GM13977 (cell line): ENCODE data around the gene UBA7.
"Not testable (repeated sequence)": the region's sequence is repeated elsewhere in the genome, so short reads cannot be mapped to it uniquely, and the experiment has no call there.

Experiments used
- DNase-seq: peaks from one replicate; pipeline ENCODE4 v3.0.0; 2012; ENCODE audit warnings: low spot score
- CTCF ChIP-seq: IDR thresholded peaks from 2 replicates; pipeline ENCODE4 v1.5.1; 2012; ENCODE audit warnings: mild to moderate bottlenecking, control low read depth; ENCODE audit not compliant: insufficient read depth; ENCODE audit errors: extremely low read depth, missing control alignments
- in situ Hi-C: fragments of 300-500 bp; cut with MboI; formaldehyde crosslinking; loops from one replicate; pipeline ENCODE4 v1.12.0; 2022; ENCODE audit warnings: low sequenced_read_pairs, low pct_unique_long_range_greater_than_20kb, mixed read lengths, inconsistent platforms; ENCODE audit not compliant: unreplicated experiment

The UBA7 gene

GRCh38 chr3:49790626-49791411, 22.9 kb downstream of the UBA7 start:
- no peak for TF ChIP-seq CTCF
- in situ Hi-C loops, result no loop called here
- DNase-seq, result no peak

GRCh38 chr3:49788056-49788455, 25.7 kb downstream of the UBA7 start:
- in situ Hi-C loops, result no loop called here
- TF ChIP-seq CTCF, result no peak

GRCh38 chr3:49787536-49787935, 26.2 kb downstream of the UBA7 start:
- TF ChIP-seq CTCF, result no peak
- in situ Hi-C loops, result no loop called here
- no peak for DNase-seq

More at GRCh38 chr3:49788056-49788455, 25.7 kb downstream of the UBA7 start:
- DNase-seq, result no peak

GRCh38 chr3:49787182-49787464, 26.6 kb downstream of the UBA7 start:
- TF ChIP-seq CTCF, result no peak
- in situ Hi-C loops, result no loop called here
- no peak for DNase-seq

GRCh38 chr3:49786357-49787181, 27.2 kb downstream of the UBA7 start, which contains the start of gene IP6K1:
IP6K1 (minus strand) TSS chr3:49786542; CDS start chr3:49748040, 38,502 bp downstream.
- in situ Hi-C loops, result no loop called here
- no peak for TF ChIP-seq CTCF

GRCh38 chr3:49785565-49786356, 28.0 kb downstream of the UBA7 start:
- no peak for TF ChIP-seq CTCF
- in situ Hi-C loops, result no loop called here
- no peak for DNase-seq

More at GRCh38 chr3:49786357-49787181, 27.2 kb downstream of the UBA7 start, which contains the start of gene IP6K1:
- DNase-seq, result peak; percentile 100

- in situ Hi-C loops, DNase-seq: not testable (repeated sequence)
Measured at GRCh38 chr3:49782277-49782676, 31.5 kb downstream of the UBA7 start.
